Fibroblast of mammary gland (primary cell): ENCODE data around the gene TECPR2.

Experiments
- DNase-seq: peaks from one replicate; pipeline ENCODE4 v3.0.0-alpha.2; 2010; ENCODE audit warnings: low read depth
- H3K4me3 ChIP-seq: 2 replicates; pipeline ENCODE4 v1.5.1; 2011; ENCODE audit warnings: low read depth, mild to moderate bottlenecking, low read length, moderate library complexity; ENCODE audit not compliant: control insufficient read depth
- CTCF ChIP-seq: conservative IDR thresholded peaks from 2 replicates; pipeline ENCODE4 v1.5.1; 2011; ENCODE audit warnings: low read depth, low read length, inconsistent platforms; ENCODE audit not compliant: control insufficient read depth, insufficient read depth

Gene TECPR2

DNA sequence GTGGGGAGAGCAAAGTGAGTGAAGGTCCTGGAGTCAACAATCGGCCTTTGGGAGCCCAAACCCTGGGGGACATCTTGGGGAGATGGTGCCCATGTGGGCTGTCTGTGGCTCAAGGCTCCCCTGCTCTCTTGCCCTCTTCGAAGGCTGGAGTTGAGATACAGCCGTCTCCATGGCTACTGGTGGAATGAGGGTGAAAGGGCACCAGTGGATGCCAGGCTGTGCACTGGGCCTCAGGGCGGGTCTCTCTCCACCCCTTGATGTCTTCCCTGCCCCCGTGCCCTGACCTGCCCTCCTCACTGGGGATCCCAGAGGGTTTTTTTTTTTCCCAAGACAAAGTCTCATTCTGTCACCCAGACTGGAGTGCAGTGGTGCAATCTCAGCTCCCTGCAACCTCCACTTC lies 148.8 kb downstream of the TECPR2 start:
- H3K4me3 ChIP-seq, result no peak overlapping the region
- no peak for DNase-seq
- TF ChIP-seq CTCF, result no peak

DNA sequence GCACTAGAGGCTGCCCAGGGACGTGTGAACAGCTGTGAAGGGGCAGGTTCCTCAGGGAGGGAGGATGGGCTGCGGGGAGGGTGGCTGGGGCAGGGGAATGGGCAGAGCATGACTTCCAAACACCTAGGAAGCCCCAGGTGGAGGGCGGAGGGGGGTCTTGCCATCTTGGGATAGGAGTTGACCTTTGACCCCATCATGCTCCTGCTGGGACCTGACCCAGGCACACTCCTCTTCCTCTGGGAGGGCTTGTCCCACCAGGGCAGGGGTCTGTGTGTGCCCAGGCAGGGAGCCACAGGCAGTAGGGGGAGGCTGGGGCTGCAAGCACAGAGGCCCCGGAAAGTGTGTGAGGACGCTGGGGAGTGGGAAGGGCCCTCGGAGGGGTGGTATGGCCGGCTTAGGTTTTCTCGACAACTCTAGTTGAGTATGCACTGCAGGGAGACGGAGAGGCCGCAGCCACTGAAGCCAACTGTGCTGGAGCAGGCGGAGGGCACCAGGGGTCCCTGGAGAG lies 150.1 kb downstream of the TECPR2 start:
- DNase-seq, result no peak
- no peak for TF ChIP-seq CTCF
- no peak overlapping the region for H3K4me3 ChIP-seq

- no peak for DNase-seq
- no peak overlapping the region for H3K4me3 ChIP-seq
- no peak for TF ChIP-seq CTCF
Observed at GRCh38 chr14:102513899-102514772, 151.4 kb downstream of the TECPR2 start.

- no peak for TF ChIP-seq CTCF
- no peak overlapping the region for H3K4me3 ChIP-seq
- DNase-seq, result no peak
Observed at GRCh38 chr14:102514987-102515733, 152.4 kb downstream of the TECPR2 start.

- no peak for DNase-seq
Observed at GRCh38 chr14:102516531-102517391, 154.0 kb downstream of the TECPR2 start.

More at GRCh38 chr14:102516531-102517391, 154.0 kb downstream of the TECPR2 start:
- H3K4me3 ChIP-seq, result peak overlapping the region; percentile 54
- no peak for TF ChIP-seq CTCF
